Measurements from ENCODE around the gene TINAGL1.

TINAGL1 gene

DNA sequence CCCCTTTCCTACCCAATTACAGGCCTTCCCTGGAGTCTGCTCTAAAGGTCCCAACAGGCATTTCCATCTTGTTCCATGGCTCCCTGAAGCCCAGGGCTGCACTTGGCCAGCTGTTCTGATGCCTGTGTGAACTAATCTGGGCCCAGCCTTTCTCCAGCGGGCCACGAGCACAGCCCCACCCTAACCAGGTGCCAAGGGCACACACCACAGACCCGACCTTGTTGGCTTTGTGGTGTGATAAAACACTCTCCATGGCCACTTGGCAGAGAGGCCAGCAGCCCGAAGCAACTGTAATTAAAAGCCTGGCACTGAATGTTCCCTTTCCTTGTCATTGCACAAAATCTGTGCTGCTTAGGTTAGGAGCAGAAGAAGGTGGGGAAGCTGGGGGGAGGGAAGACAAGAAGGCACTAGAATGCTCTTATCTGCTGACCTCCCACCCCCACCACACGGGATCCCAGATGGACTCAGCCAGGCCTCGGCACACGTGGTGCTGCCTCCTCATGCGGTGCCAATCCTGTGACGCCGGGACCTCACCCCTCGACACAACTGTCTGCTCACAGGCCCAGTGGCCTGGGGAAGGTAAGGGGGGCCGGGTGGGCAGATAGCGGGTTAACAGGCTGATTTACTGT lies 51.1 kb downstream of the TINAGL1 start:
- no peak for DNase-seq (ENCODE audit: low read depth)

- no peak for DNase-seq (ENCODE audit: low read depth)
Measured at GRCh38 chr1:31627930-31628559, 51.7 kb downstream of the TINAGL1 start.

- no peak for DNase-seq (ENCODE audit: low read depth)
Measured at GRCh38 chr1:31628931-31629556, 52.7 kb downstream of the TINAGL1 start.

GRCh38 chr1:31632649-31633048 lies 56.3 kb downstream of the TINAGL1 start:
- DNase-seq (ENCODE audit: low read depth): no peak

DNA sequence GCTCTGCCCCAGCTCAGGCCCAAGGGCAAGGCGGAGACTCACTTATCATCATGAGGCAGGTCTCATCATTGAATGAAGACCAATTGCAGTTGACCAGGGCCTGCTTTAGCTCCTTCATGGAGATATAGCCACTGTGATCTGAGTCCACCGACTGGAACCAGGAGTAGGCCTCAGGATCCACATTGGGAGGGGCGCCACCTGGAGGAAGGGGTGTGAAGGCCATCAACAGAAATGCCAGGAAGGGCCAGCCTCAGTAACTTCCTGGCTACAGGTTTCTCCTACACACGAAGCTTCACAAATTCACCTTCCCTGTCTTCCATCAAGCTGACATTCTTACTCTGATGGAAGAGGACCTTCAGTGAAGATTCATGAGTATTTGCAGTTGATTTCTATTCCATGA lies 56.8 kb downstream of the TINAGL1 start:
- no peak for DNase-seq (ENCODE audit: low read depth)
